H1 (cell line): ENCODE results near the gene PTTG2. TPM values are rescaled to one million over a fixed set of nuclear protein-coding genes. Genes with fewer than 3 reads are reported as not detected.

Experiments used
- ASH2L ChIP-seq: fragments of 200-600, 300-600 bp; sonication (generic); IDR thresholded peaks from one replicate; pipeline ENCODE4 v1.7.1; 2017; ENCODE audit warnings: low read length
- EZH2 ChIP-seq: fragments of 200-600 bp; sonication (generic); IDR thresholded peaks from 2 replicates; pipeline ENCODE4 v1.7.1; 2012; ENCODE audit warnings: low read depth, mild to moderate bottlenecking, moderate library complexity, low read length, inconsistent platforms; ENCODE audit not compliant: severe bottlenecking
- RNF2 ChIP-seq: fragments of 200-900, 300-1000 bp; sonication (generic); IDR thresholded peaks from 2 replicates; pipeline ENCODE4 v1.7.1; 2016; ENCODE audit warnings: borderline replicate concordance, low read depth, mild to moderate bottlenecking, antibody characterized with exemption, low read length; ENCODE audit not compliant: poor library complexity, severe bottlenecking; ENCODE audit errors: missing control alignments
- polyA plus RNA-seq, 7 experiments: library from polyadenylated mRNA; depleted of rRNA in 3 of 7; stranded (reverse) in 5 of 7; unstranded in 2 of 7; fragments of >200 nt in 5 of 7; fragments of 200-250 nt in 2 of 7; gene quantifications; 1 replicate in 5 of 7; 2 replicates in 1 of 7; 4 replicates in 1 of 7; pipeline versions ENCODE4 v1.2.1 to v1.2.3, GENCODE V29; 2011 to 2013; ENCODE audit warnings: missing spikeins in 2 of 7, mixed read lengths in 2 of 7
- total RNA-seq: library from RNA; stranded (reverse); fragmentation: NEBNext Ultra II Directional; extraction: Animal tissue kit (Norgen Biotek cat#: 25700); gene quantifications from 2 replicates; pipeline ENCODE4 v1.2.1, GENCODE V29; 2021

Gene PTTG2
- total and polyA plus RNA-seq, 2 of the 8 experiments (the other 6 are each of a cell fraction or from before 2014, with no cell fraction given), result not detected

DNA sequence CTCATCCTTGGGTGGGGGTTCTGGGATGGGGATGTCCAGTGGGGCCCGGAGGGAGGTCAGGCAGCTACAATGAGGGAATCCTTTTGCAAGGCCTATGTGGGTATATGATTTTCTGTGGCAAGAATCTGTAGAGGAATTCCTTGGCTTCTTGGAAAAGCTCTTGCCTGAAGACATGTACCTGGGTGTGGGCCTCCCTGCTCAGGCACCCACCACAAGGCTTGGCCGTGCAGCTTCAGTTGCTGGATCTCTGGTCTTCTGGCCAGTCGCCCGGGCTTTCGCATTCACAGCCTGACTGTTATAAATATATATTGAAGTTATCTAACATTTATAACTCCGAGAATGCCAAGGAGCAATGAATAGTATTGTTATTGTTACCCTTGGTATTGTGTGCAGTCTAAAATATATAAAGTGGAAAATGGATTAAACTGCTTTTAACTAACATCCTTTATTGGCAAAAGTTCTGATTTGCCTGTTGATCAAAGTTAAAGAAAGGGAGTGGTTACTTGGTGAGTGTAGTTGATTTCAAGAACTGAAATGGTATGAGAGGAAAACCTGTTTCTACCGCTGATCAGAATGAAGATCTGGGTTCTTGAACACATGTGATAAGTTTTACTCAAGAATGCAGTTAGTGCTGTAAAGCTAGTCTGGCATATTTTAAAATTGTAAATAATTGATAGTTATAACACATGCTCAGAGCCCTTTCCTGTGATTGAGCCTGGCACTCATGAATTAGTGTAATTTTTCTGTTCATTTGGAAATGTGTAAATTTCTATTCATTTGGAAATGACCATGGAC is 36.0 kb downstream of the PTTG2 start (continued):
- TF ChIP-seq ASH2L (no peak), RNF2 (no peak), EZH2 (no peak)
- TF ChIP-seq, all 59 proteins: peak for 0
